K562 (cell line): Measurements from ENCODE around the gene SEC22A. TPM values are rescaled to one million over a fixed set of nuclear protein-coding genes. Genes with fewer than 3 reads are reported as not detected.

Experiments used
- ATF7 ChIP-seq: fragments of 450-650 bp; IDR thresholded peaks from 2 replicates; pipeline ENCODE4 v1.7.1; 2014; ENCODE audit warnings: mild to moderate bottlenecking, moderate library complexity
- HCFC1 ChIP-seq: IDR thresholded peaks from 2 replicates; pipeline ENCODE4 v1.6.1; 2012; ENCODE audit warnings: low read depth, low read length, improper control_type of control experiment
- HMGXB4 ChIP-seq: sonication (generic); formaldehyde crosslinking; IDR thresholded peaks from 2 replicates; pipeline ENCODE4 v1.8.1; 2023; ENCODE audit warnings: mild to moderate bottlenecking, missing genetic modification reagents
- MAX ChIP-seq: sonication (generic); formaldehyde crosslinking; IDR thresholded peaks from 2 replicates; pipeline ENCODE4 v1.9.0; 2022; ENCODE audit warnings: mild to moderate bottlenecking, missing genetic modification reagents
- MCM2 ChIP-seq: fragments of 450-650 bp; IDR thresholded peaks from 2 replicates; pipeline ENCODE4 v1.6.1; 2017; ENCODE audit warnings: low read depth, mild to moderate bottlenecking
- MEIS2 ChIP-seq: fragments of 450-650 bp; IDR thresholded peaks from 2 replicates; pipeline ENCODE4 v1.6.1; 2014; ENCODE audit warnings: mild to moderate bottlenecking; ENCODE audit not compliant: partially characterized antibody
- PHF20 ChIP-seq: fragments of 450-650 bp; IDR thresholded peaks from 2 replicates; pipeline ENCODE4 v1.6.1; 2018; ENCODE audit not compliant: partially characterized antibody
- PHF8 ChIP-seq: fragments of 200-600 bp; sonication (generic); IDR thresholded peaks from 2 replicates; pipeline ENCODE4 v1.6.1; 2012; ENCODE audit warnings: mixed run types, mild to moderate bottlenecking, inconsistent platforms, low read length, moderate library complexity, borderline replicate concordance
- PKNOX1 ChIP-seq: fragments of 450-650 bp; IDR thresholded peaks from 2 replicates; pipeline ENCODE4 v1.6.1; 2016
- POLR2AphosphoS5 ChIP-seq: IDR thresholded peaks from 2 replicates; pipeline ENCODE4 v1.6.1; 2011; ENCODE audit warnings: mild to moderate bottlenecking, low read depth, low read length, moderate library complexity; ENCODE audit not compliant: control insufficient read depth, insufficient read depth
- POU5F1 ChIP-seq: fragments of 150-350 bp; IDR thresholded peaks from 2 replicates; pipeline ENCODE4 v1.6.1; 2014; ENCODE audit warnings: borderline replicate concordance, low read length, low read depth, mild to moderate bottlenecking; ENCODE audit not compliant: partially characterized antibody
- SAP30 ChIP-seq: fragments of 200-600 bp; sonication (generic); IDR thresholded peaks from 2 replicates; pipeline ENCODE4 v1.6.1; 2012; ENCODE audit warnings: borderline replicate concordance, low read depth, mild to moderate bottlenecking, moderate library complexity, low read length, control low read depth, inconsistent platforms; ENCODE audit not compliant: insufficient read depth, poor library complexity, severe bottlenecking
- TBL1XR1 ChIP-seq, 2 experiments: IDR thresholded peaks; 2 replicates each; pipeline ENCODE4 v1.6.1; 2012; ENCODE audit warnings: improper control_type of control experiment in 2 of 2, low read length in 2 of 2, mild to moderate bottlenecking in 1 of 2
- ZBTB11 ChIP-seq, 3 experiments: fragments of 200-800 bp in 1 of 3; fragments of 250-450 bp in 1 of 3; fragments of 450-650 bp in 1 of 3; sonication (Bioruptor Pico) in 1 of 3; sonication (Bioruptor generic) in 1 of 3; formaldehyde crosslinking in 1 of 3; IDR thresholded peaks; 2 replicates each; pipeline versions ENCODE4 v1.6.1 to v1.8.0; 2016 to 2022; ENCODE audit warnings: mild to moderate bottlenecking in 2 of 3, missing genetic modification characterization in 2 of 3, missing compliant biosample characterization in 1 of 3, moderate library complexity in 1 of 3
- ZFX ChIP-seq: sonication (generic); formaldehyde crosslinking; IDR thresholded peaks from 2 replicates; pipeline ENCODE4 v1.8.0; 2022; ENCODE audit warnings: mild to moderate bottlenecking, missing genetic modification reagents, moderate library complexity
- polyA plus RNA-seq, 8 experiments: library from polyadenylated mRNA; depleted of rRNA in 4 of 8; stranded (reverse) in 5 of 8; unstranded in 3 of 8; fragments of >200 nt; fragmentation: Nextera tagmentation in 2 of 8; fragmentation: Illumina TruSeq in 1 of 8; extraction: Ambion mirVana in 2 of 8; extraction: Trizol in 1 of 8; gene quantifications; 2 replicates each; pipeline versions ENCODE4 v1.2.1 to v1.2.3, GENCODE V29; 2011 to 2014; ENCODE audit warnings: inconsistent platforms in 1 of 8, missing spikeins in 1 of 8
- total RNA-seq, 7 experiments: library from RNA; depleted of rRNA in 6 of 7; stranded (reverse); fragments of >200 nt in 6 of 7; fragmentation: Illumina TruSeq in 2 of 7; extraction: Trizol in 2 of 7; gene quantifications; 2 replicates each; pipeline versions ENCODE4 v1.2.1 to v1.2.3, GENCODE V29; 2011 to 2021; ENCODE audit warnings: low replicate concordance in 1 of 7
- TF ChIP-seq, protein P1 (sequence below): fragments of 150-350 bp; conservative IDR thresholded peaks from 2 replicates; pipeline ENCODE4 v1.6.1; 2014; ENCODE audit warnings: low read length

Gene SEC22A
- total and polyA plus RNA-seq, 9 of the 15 experiments (the other 6 are each of a cell fraction or from before 2014, with no cell fraction given): 7.9 to 44.5 (median 20.5) TPM

DNA sequence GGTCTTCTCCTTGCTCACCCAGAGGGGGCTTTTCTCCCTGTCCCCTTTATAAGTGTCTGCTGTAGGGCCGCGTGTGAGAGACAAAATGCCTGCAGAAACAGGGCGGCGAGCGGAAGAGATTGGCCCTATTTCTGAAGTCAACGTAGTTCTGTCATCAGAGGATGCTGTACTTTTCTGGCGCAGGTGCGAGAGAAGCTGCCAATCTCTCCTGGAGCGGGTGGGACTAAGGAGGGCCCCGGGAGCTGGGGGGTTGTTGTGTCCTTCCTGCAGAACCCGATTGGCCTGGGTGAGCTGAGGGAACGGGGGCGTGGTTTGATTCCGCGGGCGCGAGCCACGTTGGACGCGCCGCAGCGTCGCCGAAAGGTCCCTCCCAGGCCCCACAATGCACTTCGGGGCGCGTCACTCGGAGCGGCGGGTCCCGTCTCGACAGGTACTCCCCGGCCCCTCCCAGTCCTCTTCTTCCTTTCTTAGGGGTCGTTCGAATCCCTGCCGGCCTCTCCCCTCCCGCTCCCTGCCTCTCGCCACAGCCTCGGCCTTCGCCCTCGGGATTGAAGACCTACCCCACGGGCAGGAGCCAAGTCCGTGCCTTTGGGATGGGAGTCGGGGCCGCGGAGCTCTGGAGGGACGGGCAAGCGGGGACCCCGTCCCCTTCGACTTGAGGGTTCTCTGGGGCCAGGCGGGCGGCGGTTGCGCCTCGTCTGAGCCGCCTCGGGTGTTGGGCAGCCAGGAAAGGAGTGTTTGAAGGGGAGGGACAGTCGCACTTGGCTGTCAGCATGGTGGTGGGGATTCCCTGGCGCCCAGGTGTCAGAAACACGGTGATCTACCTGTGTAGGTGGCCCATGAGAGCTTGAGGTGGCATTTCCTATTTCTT lies at the start of gene SEC22A (continued):
- TF ChIP-seq ZBTB11 (CRISPR knock-in tag; IDR thresholded peaks at IDR 0.05) (no peak), ATF7 (0 out of 2 replicates have a peak, but pooled peaks have one; percentile 27), PHF8 (peak; percentile 82; the same call in 1 of the 2 replicates), POU5F1 (no peak), POLR2AphosphoS5 (peak; percentile 47; the same call in 1 of the 2 replicates), MCM2 (no peak), ZFX (CRISPR knock-in tag) (peak; percentile 67), MEIS2 (peak; percentile 30), SAP30 (peak; percentile 40), PKNOX1 (peak; percentile 95), MAX (CRISPR knock-in tag) (no peak; the same call in 1 of the 2 replicates), PHF20 (no peak), TBL1XR1 (IDR thresholded peaks at IDR 0.05; ENCODE audit: low read length in 2 of 2) (peak in 1 of 2 experiments; percentile 23; a peak in 1 of 4 replicates), HCFC1 (peak; percentile 74), HMGXB4 (no peak)
- TF ChIP-seq, protein P1, sequence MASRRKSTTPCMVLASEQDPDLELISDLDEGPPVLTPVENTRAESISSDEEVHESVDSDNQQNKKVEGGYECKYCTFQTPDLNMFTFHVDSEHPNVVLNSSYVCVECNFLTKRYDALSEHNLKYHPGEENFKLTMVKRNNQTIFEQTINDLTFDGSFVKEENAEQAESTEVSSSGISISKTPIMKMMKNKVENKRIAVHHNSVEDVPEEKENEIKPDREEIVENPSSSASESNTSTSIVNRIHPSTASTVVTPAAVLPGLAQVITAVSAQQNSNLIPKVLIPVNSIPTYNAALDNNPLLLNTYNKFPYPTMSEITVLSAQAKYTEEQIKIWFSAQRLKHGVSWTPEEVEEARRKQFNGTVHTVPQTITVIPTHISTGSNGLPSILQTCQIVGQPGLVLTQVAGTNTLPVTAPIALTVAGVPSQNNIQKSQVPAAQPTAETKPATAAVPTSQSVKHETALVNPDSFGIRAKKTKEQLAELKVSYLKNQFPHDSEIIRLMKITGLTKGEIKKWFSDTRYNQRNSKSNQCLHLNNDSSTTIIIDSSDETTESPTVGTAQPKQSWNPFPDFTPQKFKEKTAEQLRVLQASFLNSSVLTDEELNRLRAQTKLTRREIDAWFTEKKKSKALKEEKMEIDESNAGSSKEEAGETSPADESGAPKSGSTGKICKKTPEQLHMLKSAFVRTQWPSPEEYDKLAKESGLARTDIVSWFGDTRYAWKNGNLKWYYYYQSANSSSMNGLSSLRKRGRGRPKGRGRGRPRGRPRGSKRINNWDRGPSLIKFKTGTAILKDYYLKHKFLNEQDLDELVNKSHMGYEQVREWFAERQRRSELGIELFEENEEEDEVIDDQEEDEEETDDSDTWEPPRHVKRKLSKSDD: no peak
